GM21717 (cell line): Measurements from ENCODE around the gene MMP19.

Experiments used
- ATAC-seq: cut with Tn5 transposase; IDR thresholded peaks from one replicate; pipeline ENCODE4 v1.9.1; 2021; ENCODE audit warnings: mild to moderate bottlenecking, moderate library complexity; ENCODE audit not compliant: unreplicated experiment

MMP19 gene

GRCh38 chr12:55816881-55817344 is 25.8 kb downstream of the MMP19 start:
- ATAC-seq, result no peak

GRCh38 chr12:55815473-55815872 is 27.3 kb downstream of the MMP19 start:
- no peak for ATAC-seq

- no peak for ATAC-seq
Measured at GRCh38 chr12:55814257-55814656, 28.5 kb downstream of the MMP19 start.

- ATAC-seq, result no peak
Measured at GRCh38 chr12:55812088-55812487, 30.6 kb downstream of the MMP19 start.

- ATAC-seq, result no peak
Measured at GRCh38 chr12:55809274-55809673, 33.5 kb downstream of the MMP19 start.

- no peak for ATAC-seq
Measured at GRCh38 chr12:55806982-55807381, 35.8 kb downstream of the MMP19 start.

GRCh38 chr12:55797550-55797949 is 45.2 kb downstream of the MMP19 start:
- ATAC-seq, result no peak

GRCh38 chr12:55797068-55797467 is 45.7 kb downstream of the MMP19 start:
- ATAC-seq, result no peak

GRCh38 chr12:55795950-55796349 is 46.8 kb downstream of the MMP19 start:
- no peak for ATAC-seq

GRCh38 chr12:55789893-55790292 is 52.8 kb downstream of the MMP19 start:
- ATAC-seq, result no peak

GRCh38 chr12:55789171-55789570 is 53.6 kb downstream of the MMP19 start:
- ATAC-seq, result no peak

- no peak for ATAC-seq
Measured at GRCh38 chr12:55788546-55788945, 54.2 kb downstream of the MMP19 start.
